GM12872 (cell line): ENCODE data around the gene AMOTL2.

Experiments
- CTCF ChIP-seq: IDR thresholded peaks from 3 replicates; pipeline ENCODE4 v1.5.1; 2011; ENCODE audit warnings: low read depth, mild to moderate bottlenecking, low read length, moderate library complexity; ENCODE audit not compliant: insufficient read depth

AMOTL2 gene

GRCh38 chr3:134347551-134347950, 26.7 kb downstream of the AMOTL2 start:
- no peak for TF ChIP-seq CTCF

- TF ChIP-seq CTCF, result no peak
Measured at GRCh38 chr3:134346744-134347143, 27.5 kb downstream of the AMOTL2 start.

- no peak for TF ChIP-seq CTCF
Measured at GRCh38 chr3:134345202-134345601, 29.0 kb downstream of the AMOTL2 start.

GRCh38 chr3:134344560-134344959, 29.7 kb downstream of the AMOTL2 start:
- TF ChIP-seq CTCF, result no peak

GRCh38 chr3:134342259-134342658, 32.0 kb downstream of the AMOTL2 start:
- TF ChIP-seq CTCF, result no peak

- no peak for TF ChIP-seq CTCF
Measured at GRCh38 chr3:134341389-134341788, 32.9 kb downstream of the AMOTL2 start.

GRCh38 chr3:134340982-134341365, 33.3 kb downstream of the AMOTL2 start:
- no peak for TF ChIP-seq CTCF

GRCh38 chr3:134340362-134340981, 33.8 kb downstream of the AMOTL2 start:
- no peak for TF ChIP-seq CTCF
